Panc1 (cell line): ENCODE data around the gene CTSA. TPM values are rescaled to one million over a fixed set of nuclear protein-coding genes. Genes with fewer than 3 reads are reported as not detected.

Experiments used
- ATAC-seq: fragments of 200-7000 bp; cut with Tn5 transposase; 2 replicates; pipeline ENCODE4 v1.9.1; 2020; ENCODE audit warnings: mild to moderate bottlenecking, moderate library complexity
- BruUV-seq: library from RNA; stranded (reverse); fragments of 400-500 nt; replicated peaks from 2 replicates; lab custom pipeline; 2021; lab: Mats Ljungman, UMichigan
- CTCF ChIA-PET: fragments of 300-600 bp; sonication (Branson Sonifier 250); formaldehyde crosslinking; loops from one replicate; lab custom pipeline; 2022; ENCODE audit warnings: antibody characterized with exemption; lab: Charles Lee
- POLR2A ChIA-PET: fragments of 300-600 bp; sonication (Branson Sonifier 250); formaldehyde crosslinking; loops from one replicate; lab custom pipeline; 2022; ENCODE audit warnings: antibody characterized with exemption; lab: Charles Lee
- DNase-seq: peaks from one replicate; pipeline ENCODE4 v3.0.0-alpha.2; 2010; ENCODE audit warnings: low read depth, low spot score
- H3K27ac ChIP-seq: 2 replicates; pipeline ENCODE4 v1.5.1; 2011; ENCODE audit warnings: mild to moderate bottlenecking, low read length, inconsistent platforms
- H3K27me3 ChIP-seq: fragments of 200-500 bp; sonication (Bioruptor generic); 2 replicates; pipeline ENCODE4 v1.6.0; 2014; ENCODE audit warnings: low read length, inconsistent platforms; ENCODE audit not compliant: control insufficient read depth, insufficient read depth
- H3K36me3 ChIP-seq: fragments of 200-500 bp; sonication (Bioruptor generic); 2 replicates; pipeline ENCODE4 v1.5.1; 2014; ENCODE audit warnings: inconsistent platforms, mild to moderate bottlenecking, low read length, moderate library complexity; ENCODE audit not compliant: control insufficient read depth, insufficient read depth
- H3K4me1 ChIP-seq: 2 replicates; pipeline ENCODE4 v1.5.1; 2011; ENCODE audit warnings: inconsistent platforms, mild to moderate bottlenecking, low read length, moderate library complexity; ENCODE audit not compliant: control insufficient read depth, insufficient read depth
- H3K4me3 ChIP-seq, 2 experiments: 2 replicates each; pipeline ENCODE4 v1.5.1; 2011 to 2012; ENCODE audit warnings: low read depth in 2 of 2, low read length in 2 of 2, mild to moderate bottlenecking in 2 of 2, inconsistent platforms in 1 of 2, moderate library complexity in 1 of 2
- H3K9me3 ChIP-seq: fragments of 200-500 bp; sonication (Bioruptor generic); 2 replicates; pipeline ENCODE4 v1.5.1; 2014; ENCODE audit warnings: low read depth, mild to moderate bottlenecking, inconsistent platforms, low read length, moderate library complexity; ENCODE audit not compliant: control insufficient read depth, insufficient read depth
- POLR2AphosphoS5 ChIP-seq: IDR thresholded peaks from 2 replicates; pipeline ENCODE4 v1.6.1; 2012; ENCODE audit warnings: mild to moderate bottlenecking, low read depth, low read length, moderate library complexity
- SIN3A ChIP-seq: IDR thresholded peaks from 2 replicates; pipeline ENCODE4 v1.6.1; 2012; ENCODE audit warnings: low read depth, mild to moderate bottlenecking, low read length, moderate library complexity, borderline replicate concordance; ENCODE audit not compliant: insufficient read depth
- TCF7L2 ChIP-seq: IDR thresholded peaks from 2 replicates; pipeline ENCODE4 v1.6.1; 2011; ENCODE audit warnings: mild to moderate bottlenecking, low read depth, low read length, inconsistent platforms
- in situ Hi-C: cut with HindIII; loops from 2 replicates; pipeline ENCODE4 v1.10.0; 2016; ENCODE audit warnings: low sequenced_read_pairs, low pct_unique_long_range_greater_than_20kb
- intact Hi-C: fragments of 100-400 bp; cut with micrococcal nuclease; formaldehyde crosslinking; loops from one replicate; pipeline ENCODE4 v1.10.0; 2022; ENCODE audit not compliant: unreplicated experiment
- total RNA-seq: library from RNA; stranded (reverse); gene quantifications from one replicate; pipeline ENCODE4 v1.2.1, GENCODE V29; 2021; ENCODE audit not compliant: unreplicated experiment
- TF ChIP-seq, protein P1 (sequence below), 2 experiments: IDR thresholded peaks; 2 replicates each; pipeline ENCODE4 v1.6.1; 2011 to 2012; ENCODE audit warnings: low read depth in 2 of 2, control low read depth in 1 of 2, low read length in 1 of 2, mild to moderate bottlenecking in 1 of 2, moderate library complexity in 1 of 2; ENCODE audit not compliant: insufficient read depth in 1 of 2
- TF ChIP-seq, protein P2 (sequence below): fragments of 450-650 bp; IDR thresholded peaks from 2 replicates; pipeline ENCODE4 v1.5.1; 2017; ENCODE audit warnings: mild to moderate bottlenecking

Gene CTSA
- total RNA-seq, 1 experiment from 2014 or later, result 232 TPM

DNA sequence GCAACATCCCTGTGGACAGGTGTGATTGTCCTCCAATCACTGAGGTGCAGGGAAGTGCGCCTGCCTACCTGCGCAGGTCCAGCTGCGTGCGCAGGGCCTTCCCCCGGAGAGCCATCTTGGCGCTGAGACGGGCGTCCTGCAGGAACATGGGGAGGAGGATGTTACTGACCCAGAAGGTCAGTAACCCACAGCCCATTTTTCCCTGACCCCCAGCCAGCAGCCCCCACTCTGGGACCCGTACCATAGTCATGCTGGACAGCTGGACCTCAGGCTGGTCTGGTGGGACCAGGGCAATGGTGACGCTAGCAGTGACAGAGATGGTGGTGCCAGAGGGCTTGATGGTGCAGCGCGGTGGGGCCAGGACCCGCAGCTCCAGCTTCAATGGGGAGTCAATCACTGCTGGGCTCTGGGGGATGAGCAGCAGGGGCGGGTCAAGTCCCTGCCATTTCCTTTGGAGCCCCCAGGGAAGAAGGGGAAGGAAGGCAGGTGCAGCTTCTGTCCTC, 11.1 kb downstream of the CTSA start:
- H3K27ac ChIP-seq, result no peak overlapping the region
- CTCF ChIA-PET, result interaction anchor here (0.6 to 0.7 kb wide), 2 partner anchors 36 to 67 kb away, joined by 4 to 5 read pairs; no protein-coding TSS in a partner anchor
- in situ Hi-C loops, result no loop called here
- intact Hi-C loops, result no loop called here
- H3K36me3 ChIP-seq, result no peaks in the 10 kb centered on the region
- H3K9me3 ChIP-seq, result no peaks in the 10 kb centered on the region
- POLR2A ChIA-PET, result no interaction called here
- H3K27me3 ChIP-seq, result no peaks in the 10 kb centered on the region
- no peaks in the 10 kb centered on the region for H3K4me1 ChIP-seq
- BruUV-seq, result no TSS peak
- DNase-seq, result no peak
- no peak for ATAC-seq
- H3K4me3 ChIP-seq, result no peak overlapping the region
- TF ChIP-seq SIN3A (no peak), POLR2AphosphoS5 (no peak), TCF7L2 (no peak)
- TF ChIP-seq, protein P1, sequence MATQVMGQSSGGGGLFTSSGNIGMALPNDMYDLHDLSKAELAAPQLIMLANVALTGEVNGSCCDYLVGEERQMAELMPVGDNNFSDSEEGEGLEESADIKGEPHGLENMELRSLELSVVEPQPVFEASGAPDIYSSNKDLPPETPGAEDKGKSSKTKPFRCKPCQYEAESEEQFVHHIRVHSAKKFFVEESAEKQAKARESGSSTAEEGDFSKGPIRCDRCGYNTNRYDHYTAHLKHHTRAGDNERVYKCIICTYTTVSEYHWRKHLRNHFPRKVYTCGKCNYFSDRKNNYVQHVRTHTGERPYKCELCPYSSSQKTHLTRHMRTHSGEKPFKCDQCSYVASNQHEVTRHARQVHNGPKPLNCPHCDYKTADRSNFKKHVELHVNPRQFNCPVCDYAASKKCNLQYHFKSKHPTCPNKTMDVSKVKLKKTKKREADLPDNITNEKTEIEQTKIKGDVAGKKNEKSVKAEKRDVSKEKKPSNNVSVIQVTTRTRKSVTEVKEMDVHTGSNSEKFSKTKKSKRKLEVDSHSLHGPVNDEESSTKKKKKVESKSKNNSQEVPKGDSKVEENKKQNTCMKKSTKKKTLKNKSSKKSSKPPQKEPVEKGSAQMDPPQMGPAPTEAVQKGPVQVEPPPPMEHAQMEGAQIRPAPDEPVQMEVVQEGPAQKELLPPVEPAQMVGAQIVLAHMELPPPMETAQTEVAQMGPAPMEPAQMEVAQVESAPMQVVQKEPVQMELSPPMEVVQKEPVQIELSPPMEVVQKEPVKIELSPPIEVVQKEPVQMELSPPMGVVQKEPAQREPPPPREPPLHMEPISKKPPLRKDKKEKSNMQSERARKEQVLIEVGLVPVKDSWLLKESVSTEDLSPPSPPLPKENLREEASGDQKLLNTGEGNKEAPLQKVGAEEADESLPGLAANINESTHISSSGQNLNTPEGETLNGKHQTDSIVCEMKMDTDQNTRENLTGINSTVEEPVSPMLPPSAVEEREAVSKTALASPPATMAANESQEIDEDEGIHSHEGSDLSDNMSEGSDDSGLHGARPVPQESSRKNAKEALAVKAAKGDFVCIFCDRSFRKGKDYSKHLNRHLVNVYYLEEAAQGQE (IDR thresholded peaks at IDR 0.05; ENCODE audit: insufficient read depth in 1 of 2, low read depth in 2 of 2, low read length in 1 of 2), result no peak

DNA sequence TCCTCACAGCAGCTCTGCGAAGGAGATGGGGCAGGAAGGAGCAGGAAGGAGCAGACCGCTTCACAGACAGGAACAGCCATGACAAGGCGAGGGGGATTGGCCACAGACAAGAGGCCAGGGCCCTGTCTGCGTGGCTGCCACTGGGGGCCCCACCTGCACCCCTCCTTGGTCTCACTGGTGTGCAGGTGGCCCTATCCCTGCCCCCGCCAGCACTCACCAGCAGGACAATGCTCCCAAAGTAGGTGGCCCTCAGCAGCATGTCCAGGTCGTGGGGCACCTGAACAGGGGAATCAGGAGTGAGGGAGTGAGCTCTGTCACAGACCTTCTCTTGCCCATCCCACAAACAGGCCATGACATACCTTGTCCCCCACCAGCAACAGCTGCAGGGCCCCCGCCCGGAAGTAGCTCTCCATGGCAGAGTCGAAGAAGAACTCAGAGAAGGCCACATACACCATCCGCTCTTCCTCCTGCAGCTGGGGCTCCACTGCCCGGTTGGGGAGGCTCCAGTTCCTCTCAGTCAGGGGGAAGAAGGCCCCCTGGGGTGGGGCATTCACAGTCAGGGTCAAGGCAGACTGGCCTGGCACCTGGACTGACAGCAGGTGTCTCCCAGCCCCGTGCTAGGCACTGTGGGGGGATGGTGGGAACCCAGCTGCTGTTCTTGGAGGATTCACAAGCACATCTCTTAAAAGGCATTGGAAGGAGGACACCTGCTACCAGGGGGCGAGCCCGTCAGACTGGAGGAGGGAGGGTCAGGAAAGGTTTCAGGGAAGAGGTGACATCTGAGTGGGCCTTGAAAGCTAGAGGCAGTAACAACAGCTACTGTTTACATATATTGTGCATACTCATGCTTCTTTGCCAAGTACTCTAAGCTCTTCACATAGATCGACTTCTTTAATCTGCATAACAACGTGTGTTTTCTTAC, 13.7 kb downstream of the CTSA start:
- DNase-seq, result no peak

More for the DNA sequence above, 13.7 kb downstream of the CTSA start:
- intact Hi-C loops (no loop called here), in situ Hi-C loops (no loop called here)
- ATAC-seq, result no peak
- TF ChIP-seq, protein P2, sequence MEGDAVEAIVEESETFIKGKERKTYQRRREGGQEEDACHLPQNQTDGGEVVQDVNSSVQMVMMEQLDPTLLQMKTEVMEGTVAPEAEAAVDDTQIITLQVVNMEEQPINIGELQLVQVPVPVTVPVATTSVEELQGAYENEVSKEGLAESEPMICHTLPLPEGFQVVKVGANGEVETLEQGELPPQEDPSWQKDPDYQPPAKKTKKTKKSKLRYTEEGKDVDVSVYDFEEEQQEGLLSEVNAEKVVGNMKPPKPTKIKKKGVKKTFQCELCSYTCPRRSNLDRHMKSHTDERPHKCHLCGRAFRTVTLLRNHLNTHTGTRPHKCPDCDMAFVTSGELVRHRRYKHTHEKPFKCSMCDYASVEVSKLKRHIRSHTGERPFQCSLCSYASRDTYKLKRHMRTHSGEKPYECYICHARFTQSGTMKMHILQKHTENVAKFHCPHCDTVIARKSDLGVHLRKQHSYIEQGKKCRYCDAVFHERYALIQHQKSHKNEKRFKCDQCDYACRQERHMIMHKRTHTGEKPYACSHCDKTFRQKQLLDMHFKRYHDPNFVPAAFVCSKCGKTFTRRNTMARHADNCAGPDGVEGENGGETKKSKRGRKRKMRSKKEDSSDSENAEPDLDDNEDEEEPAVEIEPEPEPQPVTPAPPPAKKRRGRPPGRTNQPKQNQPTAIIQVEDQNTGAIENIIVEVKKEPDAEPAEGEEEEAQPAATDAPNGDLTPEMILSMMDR, result no peak
- TF ChIP-seq TCF7L2 (no peak), SIN3A (no peak), POLR2AphosphoS5 (no peak)
- TF ChIP-seq, protein P1 (IDR thresholded peaks at IDR 0.05; ENCODE audit: insufficient read depth in 1 of 2, low read depth in 2 of 2, low read length in 1 of 2), result no peak
- Histone ChIP-seq H3K4me3 (no peak overlapping the region), H3K27me3 (no peaks in the 10 kb centered on the region), H3K9me3 (no peaks in the 10 kb centered on the region), H3K36me3 (no peaks in the 10 kb centered on the region), H3K4me1 (peaks cover 4% of the 10 kb centered on the region), H3K27ac (no peak overlapping the region)
- ChIA-PET CTCF (interaction anchor here (0.5 to 1.5 kb wide), 2 partner anchors 12 to 53 kb away, joined by 3 to 4 read pairs; no protein-coding TSS in a partner anchor), POLR2A (interaction anchor here (0.5 to 1.1 kb wide), 2 partner anchors 20 to 30 kb away, joined by 6 to 14 read pairs; no protein-coding TSS in a partner anchor)
- no TSS peak for BruUV-seq
